ENCODE results near the gene DVL2.
"Not testable (repeated sequence)": the region's sequence is repeated elsewhere in the genome, so short reads cannot be mapped to it uniquely, and the experiment has no call there.

Gene DVL2

GRCh38 chr17:7191571-7192270 lies 42.6 kb downstream of the DVL2 start:
- no peak for DNase-seq

- no peak for DNase-seq
Observed at GRCh38 chr17:7191069-7191468, 43.2 kb downstream of the DVL2 start.

GRCh38 chr17:7190276-7190917 lies 43.9 kb downstream of the DVL2 start:
- DNase-seq = no peak

GRCh38 chr17:7186241-7186640 lies 48.1 kb downstream of the DVL2 start:
- DNase-seq = no peak

- no peak for DNase-seq
Observed at GRCh38 chr17:7184647-7185046, 49.7 kb downstream of the DVL2 start.

GRCh38 chr17:7184091-7184488 lies 50.2 kb downstream of the DVL2 start:
- no peak for DNase-seq

- no peak for DNase-seq
Observed at GRCh38 chr17:7183433-7184090, 50.8 kb downstream of the DVL2 start.

GRCh38 chr17:7182101-7182500 lies 52.2 kb downstream of the DVL2 start:
- not testable (repeated sequence) for DNase-seq

- DNase-seq = no peak
Observed at GRCh38 chr17:7179317-7180254, 54.7 kb downstream of the DVL2 start, which contains the start of gene ASGR1. TSS of gene ASGR1 (minus strand) at chr17:7179370. CDS start at chr17:7178563, 807 bp downstream.

- DNase-seq = no peak
Observed at GRCh38 chr17:7178973-7179316, 55.4 kb downstream of the DVL2 start.

- DNase-seq = no peak
Observed at GRCh38 chr17:7177954-7178477, 56.3 kb downstream of the DVL2 start.

GRCh38 chr17:7177191-7177953 lies 56.9 kb downstream of the DVL2 start:
- no peak for DNase-seq

- DNase-seq = no peak
Observed at GRCh38 chr17:7176841-7177190, 57.5 kb downstream of the DVL2 start.

GRCh38 chr17:7176107-7176840 lies 58.0 kb downstream of the DVL2 start:
- DNase-seq = no peak

Measured in GF-D8 (cell line).